IMR-90 (cell line): Measurements from ENCODE around the gene TIGIT. TPM values are rescaled to one million over a fixed set of nuclear protein-coding genes. Genes with fewer than 3 reads are reported as not detected.

Experiments
- ATAC-seq: fragments of 200-7000 bp; cut with Tn5 transposase; 2 replicates; pipeline ENCODE4 v1.9.1; 2020; ENCODE audit warnings: low read depth, mild to moderate bottlenecking, moderate library complexity
- BruUV-seq: library from RNA; stranded (reverse); fragments of 400-500 nt; replicated peaks from 2 replicates; lab custom pipeline; 2021; lab: Mats Ljungman, UMichigan
- CTCF ChIA-PET: fragments of 300-600 bp; formaldehyde crosslinking; extraction: SDS; loops from one replicate; lab custom pipeline; 2021; ENCODE audit warnings: antibody characterized with exemption; lab: Yijun Ruan, JAX
- POLR2A ChIA-PET: fragments of 300-600 bp; sonication (Branson Sonifier 250); formaldehyde crosslinking; loops from one replicate; lab custom pipeline; 2022; ENCODE audit warnings: antibody characterized with exemption; ENCODE audit not compliant: unreplicated experiment; lab: Charles Lee
- DNase-seq: peaks from one replicate; pipeline ENCODE4 v3.0.0; 2013
- H2AFZ ChIP-seq: replicated peaks from 2 replicates; pipeline ENCODE3; 2013; ENCODE audit warnings: low read length, mild to moderate bottlenecking; ENCODE audit not compliant: poor library complexity
- H2AK5ac ChIP-seq: 2 replicates; pipeline ENCODE4 v1.6.1; 2013; ENCODE audit warnings: low read depth, low read length, inconsistent platforms
- H2AK9ac ChIP-seq: replicated peaks from 2 replicates; pipeline ENCODE3; 2013; ENCODE audit warnings: mild to moderate bottlenecking, low read depth, low read length, moderate library complexity; ENCODE audit not compliant: poor library complexity
- H2BK120ac ChIP-seq: 2 replicates; pipeline ENCODE4 v1.6.1; 2013; ENCODE audit warnings: low read depth, low read length, inconsistent platforms
- H2BK15ac ChIP-seq: 3 replicates; pipeline ENCODE4 v1.6.1; 2013; ENCODE audit warnings: low read depth, low read length, inconsistent platforms
- H2BK20ac ChIP-seq: 2 replicates; pipeline ENCODE4 v1.6.1; 2013; ENCODE audit warnings: low read depth, mild to moderate bottlenecking, inconsistent platforms, low read length, moderate library complexity
- H2BK5ac ChIP-seq: 2 replicates; pipeline ENCODE4 v1.6.1; 2013; ENCODE audit warnings: mild to moderate bottlenecking, low read depth, low read length, inconsistent platforms; ENCODE audit not compliant: poor library complexity, severe bottlenecking
- H3K14ac ChIP-seq: replicated peaks from 2 replicates; pipeline ENCODE4 v1.6.1; 2013; ENCODE audit warnings: low read depth, low read length, inconsistent platforms
- H3K18ac ChIP-seq: 2 replicates; pipeline ENCODE4 v1.6.1; 2013; ENCODE audit warnings: low read depth, low read length, control low read depth
- H3K23ac ChIP-seq: 2 replicates; pipeline ENCODE4 v1.6.1; 2013; ENCODE audit warnings: low read depth, low read length, inconsistent platforms
- H3K27ac ChIP-seq: 2 replicates; pipeline ENCODE4 v1.5.1; 2013; ENCODE audit warnings: mild to moderate bottlenecking, control low read depth, low read length; ENCODE audit not compliant: insufficient read depth
- H3K27me3 ChIP-seq: 2 replicates; pipeline ENCODE4 v1.6.1; 2013; ENCODE audit warnings: low read length; ENCODE audit not compliant: control insufficient read depth, insufficient read depth
- H3K36me3 ChIP-seq: 2 replicates; pipeline ENCODE4 v1.6.1; 2013; ENCODE audit warnings: low read length, mixed read lengths; ENCODE audit not compliant: control insufficient read depth, insufficient read depth
- H3K4ac ChIP-seq: 2 replicates; pipeline ENCODE4 v1.6.1; 2013; ENCODE audit warnings: low read depth, low read length, inconsistent platforms
- H3K4me1 ChIP-seq: 2 replicates; pipeline ENCODE4 v1.6.1; 2013; ENCODE audit warnings: low read length, mixed read lengths; ENCODE audit not compliant: control insufficient read depth, insufficient read depth
- H3K4me2 ChIP-seq: 2 replicates; pipeline ENCODE4 v1.6.1; 2013; ENCODE audit warnings: low read depth, mild to moderate bottlenecking, control low read depth, low read length, moderate library complexity
- H3K4me3 ChIP-seq: 2 replicates; pipeline ENCODE4 v1.5.1; 2013; ENCODE audit warnings: low read depth, mild to moderate bottlenecking, control low read depth, low read length, moderate library complexity; ENCODE audit not compliant: insufficient read depth
- H3K56ac ChIP-seq: 2 replicates; pipeline ENCODE4 v1.6.1; 2013; ENCODE audit warnings: low read length, inconsistent platforms; ENCODE audit not compliant: insufficient read depth; ENCODE audit errors: extremely low read depth
- H3K79me1 ChIP-seq, 2 experiments: 2 replicates each; pipeline ENCODE4 v1.6.1; 2013; ENCODE audit warnings: low read length in 2 of 2, inconsistent platforms in 1 of 2, low read depth in 1 of 2
- H3K9ac ChIP-seq: 2 replicates; pipeline ENCODE4 v1.6.1; 2013; ENCODE audit warnings: low read depth, low read length, control low read depth
- H3K9me1 ChIP-seq: 2 replicates; pipeline ENCODE4 v1.6.1; 2013; ENCODE audit warnings: low read length, inconsistent platforms; ENCODE audit not compliant: insufficient read depth
- H3K9me3 ChIP-seq: 2 replicates; pipeline ENCODE4 v1.6.1; 2013; ENCODE audit warnings: low read length; ENCODE audit not compliant: control insufficient read depth, insufficient read depth
- H4K20me1 ChIP-seq: 2 replicates; pipeline ENCODE4 v1.6.1; 2013; ENCODE audit warnings: low read length, inconsistent platforms; ENCODE audit not compliant: insufficient read depth
- H4K5ac ChIP-seq: 2 replicates; pipeline ENCODE4 v1.6.1; 2013; ENCODE audit warnings: mild to moderate bottlenecking, low read depth, low read length, control low read depth
- H4K8ac ChIP-seq, 2 experiments: 2 replicates each; pipeline ENCODE4 v1.6.1; 2013; ENCODE audit warnings: low read depth in 2 of 2, low read length in 2 of 2, control low read depth in 1 of 2, inconsistent platforms in 1 of 2
- H4K91ac ChIP-seq: 2 replicates; pipeline ENCODE4 v1.6.1; 2013; ENCODE audit warnings: low read depth, low read length, inconsistent platforms; ENCODE audit not compliant: insufficient read depth
- BHLHE40 ChIP-seq: fragments of 150-350 bp; IDR thresholded peaks from 2 replicates; pipeline ENCODE4 v1.6.1; 2016; ENCODE audit warnings: mild to moderate bottlenecking, low read depth, low read length
- CEBPB ChIP-seq: IDR thresholded peaks from 2 replicates; pipeline ENCODE4 v1.6.1; 2012; ENCODE audit warnings: low read depth, low read length, improper control_type of control experiment
- CHD1 ChIP-seq: IDR thresholded peaks from 2 replicates; pipeline ENCODE4 v1.6.1; 2012; ENCODE audit warnings: low read depth, low read length, improper control_type of control experiment
- CTCF ChIP-seq: conservative IDR thresholded peaks from 2 replicates; pipeline ENCODE4 v1.5.1; 2012; ENCODE audit warnings: mild to moderate bottlenecking, low read depth, low read length, improper control_type of control experiment
- ELK1 ChIP-seq: fragments of 150-350 bp; IDR thresholded peaks from 2 replicates; pipeline ENCODE4 v1.6.1; 2016; ENCODE audit warnings: low read depth, mild to moderate bottlenecking, low read length, moderate library complexity, borderline replicate concordance
- FOS ChIP-seq: fragments of 150-350 bp; IDR thresholded peaks from 2 replicates; pipeline ENCODE4 v1.6.1; 2016; ENCODE audit warnings: low read depth, low read length
- MAFK ChIP-seq: IDR thresholded peaks from 2 replicates; pipeline ENCODE4 v1.6.1; 2012; ENCODE audit warnings: low read depth, low read length, improper control_type of control experiment
- MAZ ChIP-seq: IDR thresholded peaks from 2 replicates; pipeline ENCODE4 v1.6.1; 2012; ENCODE audit warnings: low read depth, mild to moderate bottlenecking, low read length, improper control_type of control experiment, moderate library complexity, borderline replicate concordance
- MXI1 ChIP-seq: IDR thresholded peaks from 2 replicates; pipeline ENCODE4 v1.6.1; 2012; ENCODE audit warnings: low read depth, mild to moderate bottlenecking, low read length, moderate library complexity, borderline replicate concordance
- NFE2L2 ChIP-seq: fragments of 150-350 bp; IDR thresholded peaks from 2 replicates; pipeline ENCODE4 v1.6.1; 2016; ENCODE audit warnings: low read depth, mild to moderate bottlenecking, low read length
- POLR2A ChIP-seq: IDR thresholded peaks from 2 replicates; pipeline ENCODE4 v1.6.1; 2012; ENCODE audit warnings: mild to moderate bottlenecking, low read depth, low read length
- RAD21 ChIP-seq: IDR thresholded peaks from 2 replicates; pipeline ENCODE4 v1.6.1; 2012; ENCODE audit warnings: low read length, improper control_type of control experiment
- RCOR1 ChIP-seq: IDR thresholded peaks from 2 replicates; pipeline ENCODE4 v1.6.1; 2012; ENCODE audit warnings: mild to moderate bottlenecking, low read length, improper control_type of control experiment; ENCODE audit not compliant: insufficient replicate concordance
- RFX5 ChIP-seq: IDR thresholded peaks from 2 replicates; pipeline ENCODE4 v1.8.0; 2012; ENCODE audit warnings: low read depth, mild to moderate bottlenecking, low read length, moderate library complexity
- SMC3 ChIP-seq: fragments of 150-350 bp; IDR thresholded peaks from 2 replicates; pipeline ENCODE4 v1.6.1; 2016; ENCODE audit warnings: low read depth, mild to moderate bottlenecking, antibody characterized with exemption, low read length, moderate library complexity
- USF2 ChIP-seq: fragments of 150-350 bp; IDR thresholded peaks from 2 replicates; pipeline ENCODE4 v1.6.1; 2017; ENCODE audit warnings: mild to moderate bottlenecking, antibody characterized with exemption, low read length, low read depth
- WGBS, 2 experiments: methylation state at CpG; one replicate each; pipeline versions ENCODE4 v1.1.5 to v1.1.7; 2013; ENCODE audit warnings: missing lambda C conversion rate in 2 of 2; ENCODE audit not compliant: insufficient read length in 1 of 2; ENCODE audit errors: extremely low coverage in 2 of 2; 5-methylcytosine and 5-hydroxymethylcytosine counted together
- dilution Hi-C: fragments of 300-500 bp; cut with HindIII; formaldehyde crosslinking; loops from one replicate; pipeline ENCODE4 v1.14.3; 2018; ENCODE audit warnings: low sequenced_read_pairs; ENCODE audit not compliant: unreplicated experiment
- in situ Hi-C: fragments of 300-500 bp; cut with MboI; formaldehyde crosslinking; loops from 3 replicates; pipeline ENCODE4 v1.14.3; 2019; ENCODE audit warnings: low sequenced_read_pairs, inconsistent platforms, mixed read lengths
- intact Hi-C: fragments of 100-400 bp; cut with micrococcal nuclease; formaldehyde crosslinking; loops from 2 replicates; pipeline ENCODE4 v1.10.0; 2022
- polyA plus RNA-seq, 3 experiments: library from polyadenylated mRNA; depleted of rRNA; stranded (reverse); fragments of >200 nt; gene quantifications; 2 replicates each; pipeline ENCODE4 v1.2.3, GENCODE V29; 2012; ENCODE audit warnings: low replicate concordance in 1 of 3
- total RNA-seq: library from RNA; depleted of rRNA; stranded (reverse); fragments of >200 nt; gene quantifications from 2 replicates; pipeline ENCODE4 v1.2.3, GENCODE V29; 2012

TIGIT gene
- total and polyA plus RNA-seq, 2 of the 4 experiments (the other 2 are of a cell fraction), result not detected

- H2BK20ac ChIP-seq, result no peak overlapping the region
- 69% methylated on average over 8 of the region's 8 CpGs; no CpG with 5 or more reads in 1 of the 2 experiments for WGBS, 2 experiments
- BruUV-seq, result no TSS peak
- DNase-seq (no peak), ATAC-seq (no peak; the same call in 1 of the 2 replicates)
- no peak overlapping the region for H4K5ac ChIP-seq
- no peaks in the 10 kb centered on the region; the same call in 1 of the 2 replicates for H3K9me1 ChIP-seq
- no peaks in the 10 kb centered on the region for H3K9me3 ChIP-seq
- H4K8ac ChIP-seq, result no peak overlapping the region
- in situ Hi-C loops, result no loop called here
- TF ChIP-seq POLR2A (no peak), FOS (no peak), RCOR1 (no peak), RFX5 (no peak), MAFK (no peak), BHLHE40 (no peak), USF2 (no peak), CTCF (no peak), CEBPB (no peak), MAZ (no peak), RAD21 (no peak), SMC3 (no peak), NFE2L2 (no peak), ELK1 (no peak), CHD1 (no peak), MXI1 (no peak)
- no peak overlapping the region for H2AK9ac ChIP-seq
- dilution Hi-C loops, result no loop called here
- no peaks in the 10 kb centered on the region for H3K36me3 ChIP-seq
- H2BK120ac ChIP-seq, result no peak overlapping the region
- no peak overlapping the region for H3K23ac ChIP-seq
- no peak overlapping the region for H3K4ac ChIP-seq
- H3K4me2 ChIP-seq, result no peak overlapping the region
- H3K27ac ChIP-seq, result no peak overlapping the region
- H3K9ac ChIP-seq, result no peak overlapping the region
- intact Hi-C loops, result no loop called here
- H4K91ac ChIP-seq, result no peak overlapping the region
- H3K27me3 ChIP-seq, result peaks cover 14% of the 10 kb centered on the region
- no peak overlapping the region for H2BK5ac ChIP-seq
- POLR2A ChIA-PET, result no interaction called here
- CTCF ChIA-PET, result no interaction called here
- no peak overlapping the region for H3K56ac ChIP-seq
- H3K79me1 ChIP-seq, result no peaks in the 10 kb centered on the region
- H3K14ac ChIP-seq, result no peak overlapping the region
- no peaks in the 10 kb centered on the region for H3K4me1 ChIP-seq
- no peak overlapping the region for H2BK15ac ChIP-seq
- no peak overlapping the region for H3K18ac ChIP-seq
- H2AFZ ChIP-seq, result no peak overlapping the region
- H2AK5ac ChIP-seq, result no peak overlapping the region
- H4K20me1 ChIP-seq, result no peaks in the 10 kb centered on the region
- H3K4me3 ChIP-seq, result no peak overlapping the region
Measured at GRCh38 chr3:114307222-114307830, 13.5 kb downstream of the TIGIT start.
